Esophagus squamous epithelium (tissue), 4 donors: Measurements from ENCODE around the gene BLOC1S5.

ENCODE experiments used
- POLR2A ChIP-seq, 4 donors: fragments of 450-650 bp; IDR thresholded peaks; one replicate each; pipeline ENCODE4 v1.6.1; 2017; ENCODE audit warnings: antibody characterized with exemption in 4 of 4, mild to moderate bottlenecking in 4 of 4, moderate library complexity in 3 of 4
- TF ChIP-seq, protein P1 (sequence below), 6 experiments: fragments of 450-650 bp in 4 of 6; fragments of 200-600 bp in 2 of 6; sonication (generic) in 2 of 6; IDR thresholded peaks; one replicate each; pipeline ENCODE4 v1.5.1; 2016 to 2019; ENCODE audit warnings: antibody characterized with exemption in 6 of 6, mild to moderate bottlenecking in 4 of 6, moderate library complexity in 4 of 6

DNA sequence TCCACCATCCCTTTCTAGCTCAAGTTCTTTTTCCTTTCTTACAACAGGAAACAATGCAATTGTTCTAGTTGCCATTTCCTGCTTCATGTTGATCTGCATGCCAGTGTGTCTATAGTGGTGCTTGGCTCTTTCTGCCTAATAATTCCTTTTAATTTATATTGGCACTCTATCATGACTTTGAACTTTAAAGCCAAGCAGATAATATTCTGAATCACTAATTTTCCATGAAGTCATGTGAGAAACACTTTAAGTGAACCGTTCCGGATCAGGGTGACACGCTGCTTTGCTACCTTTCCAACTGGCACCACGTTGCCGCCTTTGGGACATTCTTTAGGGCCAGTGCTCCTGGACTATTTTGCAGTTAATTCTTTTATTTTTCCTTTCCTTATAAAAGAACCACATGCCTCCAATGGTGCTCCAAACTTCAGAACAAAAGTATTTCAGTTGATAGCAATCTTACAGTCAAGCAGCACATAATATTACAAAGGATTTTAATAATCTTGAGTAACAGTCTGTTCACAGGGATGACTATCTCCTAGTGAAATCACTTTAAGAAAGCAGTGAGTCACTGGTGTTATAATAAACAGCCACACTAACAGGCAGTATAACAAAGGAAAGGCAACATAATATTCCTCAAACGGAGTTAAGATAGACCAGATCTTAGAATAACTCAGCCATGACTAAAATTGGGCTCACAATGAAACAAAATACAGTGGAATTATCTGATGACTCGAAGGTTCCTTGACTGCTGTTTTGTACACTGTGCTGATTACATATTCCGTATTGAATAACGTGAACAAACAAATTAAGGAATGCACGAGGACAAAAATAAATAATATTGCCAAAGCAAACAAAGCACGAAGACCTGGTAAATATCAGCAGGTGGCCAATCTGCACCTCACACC is 19.0 kb upstream of the BLOC1S5 start:
- TF ChIP-seq, protein P1, sequence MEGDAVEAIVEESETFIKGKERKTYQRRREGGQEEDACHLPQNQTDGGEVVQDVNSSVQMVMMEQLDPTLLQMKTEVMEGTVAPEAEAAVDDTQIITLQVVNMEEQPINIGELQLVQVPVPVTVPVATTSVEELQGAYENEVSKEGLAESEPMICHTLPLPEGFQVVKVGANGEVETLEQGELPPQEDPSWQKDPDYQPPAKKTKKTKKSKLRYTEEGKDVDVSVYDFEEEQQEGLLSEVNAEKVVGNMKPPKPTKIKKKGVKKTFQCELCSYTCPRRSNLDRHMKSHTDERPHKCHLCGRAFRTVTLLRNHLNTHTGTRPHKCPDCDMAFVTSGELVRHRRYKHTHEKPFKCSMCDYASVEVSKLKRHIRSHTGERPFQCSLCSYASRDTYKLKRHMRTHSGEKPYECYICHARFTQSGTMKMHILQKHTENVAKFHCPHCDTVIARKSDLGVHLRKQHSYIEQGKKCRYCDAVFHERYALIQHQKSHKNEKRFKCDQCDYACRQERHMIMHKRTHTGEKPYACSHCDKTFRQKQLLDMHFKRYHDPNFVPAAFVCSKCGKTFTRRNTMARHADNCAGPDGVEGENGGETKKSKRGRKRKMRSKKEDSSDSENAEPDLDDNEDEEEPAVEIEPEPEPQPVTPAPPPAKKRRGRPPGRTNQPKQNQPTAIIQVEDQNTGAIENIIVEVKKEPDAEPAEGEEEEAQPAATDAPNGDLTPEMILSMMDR (IDR thresholded peaks at IDR 0.05) = no peak
- no peak for TF ChIP-seq POLR2A (IDR thresholded peaks at IDR 0.05)
